Measurements from ENCODE around the gene RARRES2. TPM values are rescaled to one million over a fixed set of nuclear protein-coding genes. Genes with fewer than 3 reads are reported as not detected.
A peak's percentile ranks its signal among the peaks of the same experiment; 100 is the strongest.

RARRES2 gene
- total and polyA plus RNA-seq, 2 of the 13 experiments (the other 11 are each of a cell fraction or from before 2014, with no cell fraction given), result 134 to 172 TPM

- peaks cover 38% of the 10 kb centered on the region for H3K79me2 ChIP-seq (ENCODE audit: insufficient read depth, low read length)
- no peaks in the 10 kb centered on the region for H3K9me3 ChIP-seq (ENCODE audit: low read length)
- 0 out of 2 replicates have a peak overlapping the region, but pooled peaks have one; percentile 84 for H3K9ac ChIP-seq (ENCODE audit: insufficient read depth, low read depth, low read length)
- FAIRE-seq (no peak), ATAC-seq (no peak), DNase-seq (ENCODE audit: low spot score) (no peak)
- H2AFZ ChIP-seq (ENCODE audit: low read length), result no peak overlapping the region
- peaks cover 89% of the 10 kb centered on the region for H3K4me1 ChIP-seq (ENCODE audit: insufficient read depth, low read length)
- POLR2A ChIA-PET, result interaction anchor here (0.9 to 8.7 kb wide), 4 partner anchors 17 to 62 kb away, joined by 4 to 181 read pairs (median 73); partner anchors contain the start of genes ACTR3C, LRRC61 and REPIN1
- in situ Hi-C loops (cut with HindIII; ENCODE audit: extremely low pct_ligation_motif_present, low pct_unique_long_range_greater_than_20kb) (no loop called here), intact Hi-C loops (cut with micrococcal nuclease; ENCODE audit: unreplicated experiment) (loop anchor here (5.0 kb wide), 1 partner anchor 43 kb away; the partner anchor contains the start of gene RARRES2)
- TF ChIP-seq KIAA2018 (CRISPR knock-in tag; IDR thresholded peaks at IDR 0.05; ENCODE audit: borderline replicate concordance) (no peak), PRPF4 (IDR thresholded peaks at IDR 0.05; ENCODE audit: low read depth, low read length, poor library complexity, severe bottlenecking) (peak; percentile 45)
- H3K4me2 ChIP-seq (ENCODE audit: low read depth, low read length), result no peak overlapping the region
- no TSS peak for BruUV-seq (replicated peaks)
- H4K20me1 ChIP-seq (ENCODE audit: insufficient read depth, low read length), result peaks cover 3% of the 10 kb centered on the region; the same call in 1 of the 2 replicates
- no peaks in the 10 kb centered on the region; a peak in 2 of 5 replicates for H3K36me3 ChIP-seq (replicated peaks in 1 of 2; ENCODE audit: control insufficient read depth in 1 of 2, insufficient read depth in 2 of 2, low read length in 2 of 2)
- H3K4me3 ChIP-seq (replicated peaks in 1 of 3; ENCODE audit: insufficient read depth in 1 of 3, low read depth in 2 of 3, low read length in 3 of 3), result no peak overlapping the region
- no peaks in the 10 kb centered on the region for H3K27me3 ChIP-seq (ENCODE audit: control insufficient read depth in 1 of 2, insufficient read depth in 2 of 2, low read length in 2 of 2)
- 89% methylated on average over 12 of the region's 14 CpGs for WGBS (ENCODE audit: low lambda C conversion rate)
- H3K27ac ChIP-seq (ENCODE audit: extremely low read length, insufficient read depth, low read length), result peak overlapping the region; percentile 94
- CTCF ChIA-PET (ENCODE audit: low intra/inter-chr PET ratio, low total read pairs), result no interaction called here
These were observed 43.9 kb upstream of the RARRES2 start for GRCh38 chr7:150385302-150385723.

Data from HepG2 (cell line).